ENCODE data around the gene FAM118B.

Gene FAM118B

GRCh38 chr11:126214841-126215240 lies 3.3 kb downstream of the FAM118B start:
- TF ChIP-seq CTCF (conservative IDR thresholded peaks at IDR 0.05; ENCODE audit: low read length) (no peak), EZH2phosphoT487 (IDR thresholded peaks at IDR 0.05; ENCODE audit: borderline replicate concordance) (no peak)
- no peak overlapping the region for H2AFZ ChIP-seq (ENCODE audit: low read length)
- peak overlapping the region; percentile 14 for H3K4me3 ChIP-seq (ENCODE audit: low read length, poor library complexity, severe bottlenecking)
- peaks cover 5% of the 10 kb centered on the region for H4K20me1 ChIP-seq (ENCODE audit: insufficient read depth, low read length, poor library complexity, severe bottlenecking)
- H3K9me2 ChIP-seq (replicated peaks; ENCODE audit: low read depth, low read length): no peaks in the 10 kb centered on the region
- no peak overlapping the region for H3K9ac ChIP-seq (ENCODE audit: low read depth, low read length, poor library complexity, severe bottlenecking)
- peaks cover 79% of the 10 kb centered on the region for H3K79me2 ChIP-seq (ENCODE audit: insufficient read depth, low read length)
- no peaks in the 10 kb centered on the region for H3K36me3 ChIP-seq (ENCODE audit: insufficient read depth, low read length)
- H3F3A ChIP-seq (ENCODE audit: low read depth): no peaks in the 10 kb centered on the region
- peaks cover 51% of the 10 kb centered on the region for H3K4me1 ChIP-seq (ENCODE audit: insufficient read depth, low read length, poor library complexity, severe bottlenecking)
- no peaks in the 10 kb centered on the region for H3K9me3 ChIP-seq (ENCODE audit: insufficient read depth, low read depth, low read length)
- H3K27me3 ChIP-seq (ENCODE audit: insufficient read depth, low read length, poor library complexity, severe bottlenecking): no peaks in the 10 kb centered on the region
- H3K4me2 ChIP-seq (ENCODE audit: low read depth, low read length, poor library complexity, severe bottlenecking): peak overlapping the region; percentile 41

DNA sequence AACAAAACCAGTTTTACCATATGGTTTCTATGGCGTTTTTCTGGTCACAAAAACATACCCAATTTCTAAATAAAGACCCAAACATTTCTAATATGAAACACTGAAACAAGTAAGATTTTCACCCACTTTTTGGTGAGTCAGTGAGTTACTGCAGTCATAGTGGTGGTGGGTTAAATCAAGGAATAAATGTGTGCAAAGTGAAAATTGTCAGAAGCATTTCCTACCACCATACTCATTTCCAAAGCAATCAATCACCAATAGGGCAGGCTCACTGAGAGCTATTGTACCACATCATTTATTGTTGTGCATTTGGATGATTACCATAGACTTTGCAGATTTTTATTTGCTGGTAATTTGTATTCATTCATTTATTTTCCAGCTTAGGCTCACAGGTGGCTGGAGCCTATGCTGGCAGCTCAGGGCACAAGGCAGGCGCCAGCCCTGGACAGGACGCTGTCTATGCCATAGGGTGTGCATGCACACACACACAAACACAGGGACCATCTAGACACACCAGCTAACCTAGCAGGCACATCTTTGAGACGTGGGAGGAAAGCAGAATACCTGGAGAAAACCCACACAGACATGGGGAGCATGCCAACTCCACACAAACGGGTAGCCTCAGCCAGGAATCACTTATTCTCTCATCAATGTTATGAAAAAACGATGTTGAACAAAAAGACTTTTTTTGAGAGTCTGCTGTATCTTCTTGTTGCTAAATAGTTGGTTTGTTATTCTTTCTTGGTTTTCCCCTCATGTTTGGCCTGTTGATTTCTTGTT lies 5.1 kb downstream of the FAM118B start:
- TF ChIP-seq CTCF (conservative IDR thresholded peaks at IDR 0.05; ENCODE audit: low read length) (no peak), EZH2phosphoT487 (IDR thresholded peaks at IDR 0.05; ENCODE audit: borderline replicate concordance) (no peak)
- no peak overlapping the region for H3K9ac ChIP-seq (ENCODE audit: low read depth, low read length, poor library complexity, severe bottlenecking)
- H3K4me3 ChIP-seq (ENCODE audit: low read length, poor library complexity, severe bottlenecking): no peak overlapping the region
- H3K79me2 ChIP-seq (ENCODE audit: insufficient read depth, low read length): peaks cover 82% of the 10 kb centered on the region
- H3K4me1 ChIP-seq (ENCODE audit: insufficient read depth, low read length, poor library complexity, severe bottlenecking): peaks cover 39% of the 10 kb centered on the region
- H3K9me3 ChIP-seq (ENCODE audit: insufficient read depth, low read depth, low read length): no peaks in the 10 kb centered on the region
- H3K36me3 ChIP-seq (ENCODE audit: insufficient read depth, low read length): no peaks in the 10 kb centered on the region
- no peaks in the 10 kb centered on the region for H3K27me3 ChIP-seq (ENCODE audit: insufficient read depth, low read length, poor library complexity, severe bottlenecking)
- peaks cover 5% of the 10 kb centered on the region for H4K20me1 ChIP-seq (ENCODE audit: insufficient read depth, low read length, poor library complexity, severe bottlenecking)
- H3K4me2 ChIP-seq (ENCODE audit: low read depth, low read length, poor library complexity, severe bottlenecking): peak overlapping the region; percentile 51
- H3K9me2 ChIP-seq (replicated peaks; ENCODE audit: low read depth, low read length): no peaks in the 10 kb centered on the region
- H2AFZ ChIP-seq (ENCODE audit: low read length): no peak overlapping the region
- no peaks in the 10 kb centered on the region for H3F3A ChIP-seq (ENCODE audit: low read depth)

DNA sequence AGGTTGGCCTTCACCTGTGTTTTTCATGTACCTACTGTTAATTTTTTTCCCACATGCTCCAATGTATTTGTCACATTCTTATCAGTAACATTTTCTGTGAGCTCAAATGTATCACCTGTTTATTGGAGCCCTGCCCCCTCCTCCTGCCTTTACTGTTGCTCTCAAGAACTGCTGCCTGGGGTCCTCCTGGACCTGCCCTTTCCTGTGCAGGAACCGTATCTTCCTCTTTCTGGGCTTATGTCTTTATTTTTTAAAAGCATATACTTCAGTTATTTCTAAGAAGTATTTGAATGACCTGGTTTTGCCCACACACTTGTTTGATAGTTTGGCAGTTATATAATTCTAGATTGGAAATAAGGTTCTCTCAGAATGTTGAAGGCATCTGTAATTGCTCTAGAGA lies 5.9 kb downstream of the FAM118B start:
- H3F3A ChIP-seq (ENCODE audit: low read depth): no peaks in the 10 kb centered on the region
- H4K20me1 ChIP-seq (ENCODE audit: insufficient read depth, low read length, poor library complexity, severe bottlenecking): peaks cover 5% of the 10 kb centered on the region
- TF ChIP-seq EZH2phosphoT487 (IDR thresholded peaks at IDR 0.05; ENCODE audit: borderline replicate concordance) (no peak), CTCF (conservative IDR thresholded peaks at IDR 0.05; ENCODE audit: low read length) (no peak)
- H2AFZ ChIP-seq (ENCODE audit: low read length): no peak overlapping the region
- no peaks in the 10 kb centered on the region for H3K27me3 ChIP-seq (ENCODE audit: insufficient read depth, low read length, poor library complexity, severe bottlenecking)
- H3K9me3 ChIP-seq (ENCODE audit: insufficient read depth, low read depth, low read length): no peaks in the 10 kb centered on the region
- no peak overlapping the region for H3K4me3 ChIP-seq (ENCODE audit: low read length, poor library complexity, severe bottlenecking)
- H3K4me1 ChIP-seq (ENCODE audit: insufficient read depth, low read length, poor library complexity, severe bottlenecking): peaks cover 33% of the 10 kb centered on the region
- H3K9ac ChIP-seq (ENCODE audit: low read depth, low read length, poor library complexity, severe bottlenecking): no peak overlapping the region
- no peaks in the 10 kb centered on the region for H3K36me3 ChIP-seq (ENCODE audit: insufficient read depth, low read length)
- peak overlapping the region; percentile 51 for H3K4me2 ChIP-seq (ENCODE audit: low read depth, low read length, poor library complexity, severe bottlenecking)
- no peaks in the 10 kb centered on the region for H3K9me2 ChIP-seq (replicated peaks; ENCODE audit: low read depth, low read length)
- H3K79me2 ChIP-seq (ENCODE audit: insufficient read depth, low read length): peaks cover 82% of the 10 kb centered on the region

All from Loucy (cell line).